RCC 7860 (cell line): ENCODE results near the gene ARHGAP24.
"Not testable (repeated sequence)": the region's sequence is repeated elsewhere in the genome, so short reads cannot be mapped to it uniquely, and the experiment has no call there.

Experiments used
- DNase-seq: peaks from one replicate; pipeline ENCODE4 v3.0.0-alpha.2; 2015; ENCODE audit warnings: low spot score
- FAIRE-seq: peaks from 2 replicates; lab custom pipeline; 2012; peaks lifted over from hg19 to GRCh38; lab: Jason Lieb, UNC

The ARHGAP24 gene

GRCh38 chr4:85993641-85994040 lies 518.7 kb downstream of the ARHGAP24 start:
- DNase-seq (no peak), FAIRE-seq (no peak)

DNA sequence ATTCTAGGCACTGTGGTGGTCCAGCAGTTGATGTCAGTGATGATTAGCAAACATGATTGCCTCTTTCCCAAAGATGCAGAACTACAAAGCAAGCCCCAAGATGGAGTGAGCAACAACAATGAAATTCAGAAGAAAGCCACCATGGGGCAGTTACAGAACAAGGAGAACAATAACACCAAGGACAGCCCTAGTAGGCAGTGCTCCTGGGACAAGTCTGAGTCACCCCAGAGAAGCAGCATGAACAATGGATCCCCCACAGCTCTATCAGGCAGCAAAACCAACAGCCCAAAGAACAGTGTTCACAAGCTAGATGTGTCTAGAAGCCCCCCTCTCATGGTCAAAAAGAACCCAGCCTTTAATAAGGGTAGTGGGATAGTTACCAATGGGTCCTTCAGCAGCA lies 519.6 kb downstream of the ARHGAP24 start:
- no peak for FAIRE-seq
- DNase-seq = no peak

DNA sequence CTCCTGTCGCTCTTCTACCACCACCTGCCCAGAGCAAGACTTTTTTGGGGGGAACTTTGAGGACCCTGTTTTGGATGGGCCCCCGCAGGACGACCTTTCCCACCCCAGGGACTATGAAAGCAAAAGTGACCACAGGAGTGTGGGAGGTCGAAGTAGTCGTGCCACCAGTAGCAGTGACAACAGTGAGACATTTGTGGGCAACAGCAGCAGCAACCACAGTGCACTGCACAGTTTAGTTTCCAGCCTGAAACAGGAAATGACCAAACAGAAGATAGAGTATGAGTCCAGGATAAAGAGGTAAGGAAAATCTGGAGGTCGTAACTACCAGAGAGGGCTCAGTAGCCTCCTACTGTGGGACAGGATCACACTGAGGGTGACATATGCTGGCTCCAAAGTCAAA lies 520.4 kb downstream of the ARHGAP24 start:
- no peak for DNase-seq
- FAIRE-seq = no peak

GRCh38 chr4:86001591-86001990 lies 526.6 kb downstream of the ARHGAP24 start:
- DNase-seq (no peak), FAIRE-seq (no peak)

DNA sequence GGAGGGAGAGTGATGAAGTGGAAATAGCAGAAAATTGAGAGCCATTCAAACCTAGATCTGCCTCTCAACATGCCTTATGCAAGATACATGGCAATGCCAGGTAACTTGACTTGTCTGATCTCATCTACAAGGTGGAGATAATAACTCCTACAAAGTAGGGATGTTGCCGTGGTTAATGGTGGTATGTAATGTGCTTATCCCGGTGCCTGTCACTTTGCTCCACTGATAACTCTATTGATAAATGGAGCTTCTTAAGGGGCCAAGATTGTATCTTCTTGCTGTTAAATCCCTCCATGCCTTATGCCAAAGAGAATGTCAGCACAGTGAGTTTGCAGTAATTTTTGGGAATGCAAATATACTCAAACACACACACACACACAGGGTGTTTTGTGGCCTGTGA lies 529.1 kb downstream of the ARHGAP24 start:
- FAIRE-seq (no peak), DNase-seq (no peak)

GRCh38 chr4:86006057-86006456 lies 531.1 kb downstream of the ARHGAP24 start:
- DNase-seq = no peak

GRCh38 chr4:86007042-86007441 lies 532.1 kb downstream of the ARHGAP24 start:
- DNase-seq (no peak), FAIRE-seq (no peak)

More at GRCh38 chr4:86006057-86006456, 531.1 kb downstream of the ARHGAP24 start:
- FAIRE-seq = no peak

- FAIRE-seq = no peak
- DNase-seq = no peak
These were observed 536.2 kb downstream of the ARHGAP24 start for GRCh38 chr4:86011117-86011516.

DNA sequence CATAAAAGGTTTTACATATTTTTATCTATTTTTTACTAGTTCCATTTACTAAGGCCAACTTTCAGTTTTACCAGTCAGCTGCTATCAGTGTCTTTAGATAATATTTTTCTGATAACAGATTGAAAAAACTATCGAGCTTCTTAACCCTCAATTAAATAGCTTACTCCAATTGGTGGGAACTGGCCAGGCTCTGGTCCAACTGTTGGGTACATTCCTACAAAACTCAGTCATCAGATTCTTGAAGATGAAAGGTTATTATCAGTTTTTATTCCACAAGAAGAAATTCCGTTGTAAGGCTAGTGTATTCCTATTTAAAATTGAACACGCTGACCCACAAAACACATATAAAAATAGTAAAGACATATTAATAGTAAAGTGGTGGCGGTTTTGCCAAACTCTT lies 538.7 kb downstream of the ARHGAP24 start:
- DNase-seq (no peak), FAIRE-seq (no peak)

DNA sequence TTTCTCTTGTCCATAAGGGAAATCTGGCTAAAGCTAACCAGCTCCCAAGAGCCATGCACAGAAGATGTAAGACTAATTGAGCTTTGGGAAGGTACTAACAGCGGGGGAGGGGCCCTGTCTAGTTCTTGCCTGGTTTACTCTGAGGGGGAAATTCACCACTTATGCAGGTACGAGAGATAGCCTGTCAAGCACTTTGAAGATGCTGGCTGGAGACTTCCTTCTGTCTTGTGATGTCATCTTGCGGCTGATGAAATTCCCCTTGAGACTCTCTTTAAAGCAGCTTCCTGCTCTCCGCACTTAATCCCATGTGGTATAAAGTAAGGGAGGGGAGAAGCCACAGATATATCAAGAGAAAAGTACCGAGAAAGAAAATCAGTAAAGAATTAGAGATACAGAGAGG lies 539.6 kb downstream of the ARHGAP24 start:
- DNase-seq = no peak
- no peak for FAIRE-seq

DNA sequence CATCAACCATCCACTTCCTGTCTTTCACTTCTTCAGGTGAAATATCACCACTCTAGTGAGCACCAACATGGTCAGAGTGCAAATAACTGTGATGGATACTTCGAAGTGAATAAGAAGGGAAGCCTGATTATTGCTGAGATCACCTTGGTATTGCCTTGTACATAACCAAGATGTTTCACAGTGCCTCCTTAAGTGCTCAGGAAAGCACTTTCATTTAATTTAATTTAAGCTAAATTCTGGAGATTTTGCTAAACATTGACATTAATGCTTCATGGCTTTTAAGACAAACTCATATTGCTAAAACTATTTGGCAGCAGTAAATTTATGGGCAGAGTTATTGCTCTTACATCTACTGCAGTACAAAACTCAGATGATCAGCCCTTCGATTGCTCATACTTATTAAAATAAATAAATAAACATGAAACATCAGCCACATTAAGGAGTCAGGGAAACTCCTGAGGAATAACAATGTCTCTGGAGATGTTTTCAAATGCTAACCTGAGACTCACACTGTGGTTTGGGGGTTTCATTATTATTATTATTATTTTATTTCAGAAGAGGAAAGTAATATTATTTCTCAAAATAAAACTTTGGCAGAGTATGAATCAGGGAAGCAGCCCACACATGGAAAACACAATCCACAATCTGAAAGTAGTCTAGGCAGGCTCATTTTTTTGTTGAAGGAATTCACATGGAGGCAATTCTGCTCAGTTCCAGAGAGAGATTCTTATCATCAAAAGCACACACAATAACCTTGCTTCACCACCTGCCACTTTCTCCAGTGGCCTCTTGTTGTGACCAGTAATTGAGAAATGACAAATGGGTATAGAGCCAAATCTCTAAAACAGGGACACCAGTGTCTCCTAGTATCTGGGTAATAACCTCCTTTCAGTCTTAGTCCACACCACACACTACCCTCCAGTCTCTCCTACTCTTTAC lies 540.7 kb downstream of the ARHGAP24 start:
- FAIRE-seq (no peak), DNase-seq (no peak)

GRCh38 chr4:86019362-86019761 lies 544.4 kb downstream of the ARHGAP24 start:
- DNase-seq (no peak), FAIRE-seq (no peak)

- no peak for FAIRE-seq
- DNase-seq = no peak
These were observed 545.0 kb downstream of the ARHGAP24 start for GRCh38 chr4:86019906-86020305.

- DNase-seq, FAIRE-seq: not testable (repeated sequence)
These were observed 546.7 kb downstream of the ARHGAP24 start for GRCh38 chr4:86021671-86022070.

DNA sequence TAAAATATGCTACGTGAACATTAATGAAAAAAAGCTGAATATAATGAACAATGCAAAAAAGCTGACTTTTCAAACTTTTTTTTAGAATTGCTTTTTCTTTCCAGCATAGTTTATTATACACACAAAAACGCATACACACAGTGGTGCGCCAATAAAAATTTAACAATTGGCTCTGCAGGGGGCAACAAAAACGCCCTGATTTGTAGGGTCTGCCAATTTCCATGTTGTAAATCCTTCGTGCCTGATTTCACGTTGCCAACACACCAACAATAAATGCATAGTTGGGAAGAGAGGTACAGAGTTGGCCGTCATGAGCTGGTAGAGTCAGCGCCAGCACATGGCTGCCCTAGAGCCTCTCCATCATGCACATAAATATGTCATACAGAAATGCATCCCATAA lies 551.8 kb downstream of the ARHGAP24 start:
- FAIRE-seq = no peak

DNA sequence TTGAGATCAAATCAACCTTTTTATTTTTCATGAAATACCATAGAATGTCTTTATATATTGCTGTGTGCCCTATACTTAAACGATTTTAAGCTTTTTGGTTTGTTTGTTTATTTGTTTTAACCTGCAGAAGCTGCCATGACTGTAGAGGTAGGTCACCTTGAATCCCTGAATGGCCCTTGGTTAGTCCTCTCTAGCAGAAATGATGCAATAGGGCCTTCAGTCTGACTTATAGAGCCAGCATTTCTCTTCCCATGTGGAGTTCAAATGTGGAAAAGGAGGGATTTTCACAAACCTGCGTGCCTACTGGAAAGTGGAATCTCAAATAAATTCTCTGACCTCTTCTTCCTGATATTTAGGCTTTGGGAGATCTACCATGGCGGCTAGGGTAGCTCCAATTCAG lies 557.0 kb downstream of the ARHGAP24 start:
- FAIRE-seq = no peak
- no peak for DNase-seq

More for the DNA sequence above, 551.8 kb downstream of the ARHGAP24 start:
- DNase-seq = no peak

DNA sequence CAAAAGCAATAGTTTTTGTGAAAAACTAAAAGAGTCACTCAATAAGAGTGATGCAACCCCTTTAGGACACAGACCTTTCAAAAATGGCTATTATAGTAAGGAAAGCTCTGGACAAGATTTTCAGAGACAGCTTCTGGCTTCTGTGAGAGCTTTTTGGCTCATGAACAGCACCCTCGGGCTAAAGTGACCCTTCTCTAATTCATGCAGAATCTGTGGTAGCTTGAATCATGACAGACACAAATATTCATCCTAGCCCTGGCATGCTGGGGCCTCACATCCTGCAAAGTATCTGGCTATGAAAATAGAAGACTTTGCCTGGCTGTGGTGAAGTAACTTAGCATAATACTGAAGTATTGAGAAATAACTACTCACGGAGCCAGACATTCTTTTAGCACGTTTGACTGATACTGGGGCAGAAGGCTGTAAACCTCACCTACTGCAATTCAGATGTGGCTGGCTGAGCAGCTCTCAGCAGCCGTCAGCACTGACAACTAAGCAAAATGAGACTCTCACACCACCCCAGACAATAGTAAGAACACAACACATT lies 557.6 kb downstream of the ARHGAP24 start:
- FAIRE-seq (no peak), DNase-seq (no peak)

GRCh38 chr4:86033171-86033570 lies 558.2 kb downstream of the ARHGAP24 start:
- no peak for FAIRE-seq
- no peak for DNase-seq

- no peak for FAIRE-seq
- no peak for DNase-seq
These were observed 559.7 kb downstream of the ARHGAP24 start for GRCh38 chr4:86034616-86035015.

DNA sequence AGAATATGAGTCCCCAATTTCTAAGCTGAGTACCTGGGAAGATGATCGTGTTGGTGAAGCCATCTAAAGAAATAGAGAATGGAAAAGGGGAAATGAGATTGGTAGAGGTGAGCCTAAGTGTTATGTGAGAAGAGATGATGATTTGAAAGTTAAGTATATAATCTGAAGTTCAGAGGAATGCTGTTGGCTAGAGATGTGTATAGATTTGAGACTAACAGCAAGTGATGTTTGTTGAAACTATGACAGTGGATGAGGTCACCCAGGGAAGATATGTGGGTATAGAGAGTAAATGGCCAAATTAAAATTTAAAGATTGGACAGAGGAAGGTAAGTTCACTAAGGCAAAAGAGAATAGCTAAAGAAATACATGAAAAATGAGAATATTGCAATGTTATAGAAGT lies 560.7 kb downstream of the ARHGAP24 start:
- DNase-seq (no peak), FAIRE-seq (no peak)

DNA sequence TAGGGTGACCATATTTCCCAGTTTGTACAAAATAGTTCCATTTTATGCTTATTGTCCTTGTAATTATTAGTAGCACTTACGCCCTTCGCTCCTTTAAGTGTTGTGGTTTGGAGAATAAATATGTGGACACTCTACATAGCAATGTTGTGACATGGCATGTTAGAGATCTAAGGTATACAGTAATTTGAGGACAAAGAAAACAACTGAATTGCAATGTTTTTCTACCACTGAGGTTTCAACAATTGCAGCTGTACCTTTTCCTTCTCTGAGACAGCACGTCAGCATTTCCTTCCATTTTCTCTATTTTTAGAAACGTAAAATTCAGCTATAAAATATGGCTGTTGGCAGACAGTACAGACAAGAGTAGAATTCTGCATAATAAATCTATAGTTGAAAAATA lies 561.8 kb downstream of the ARHGAP24 start:
- FAIRE-seq (no peak), DNase-seq (no peak)

- DNase-seq = no peak
- no peak for FAIRE-seq
These were observed 563.1 kb downstream of the ARHGAP24 start for GRCh38 chr4:86038037-86038436.
